NCI-H524 (cell line): ENCODE data around the gene SND1.
"Not testable (repeated sequence)": the region's sequence is repeated elsewhere in the genome, so short reads cannot be mapped to it uniquely, and the experiment has no call there.

Experiments
- DNase-seq, 2 experiments: peaks; one replicate each; lab custom pipeline; 2025; lab: John Stamatoyannopoulos, UW

Gene SND1

GRCh38 chr7:127828843-127829500 is 177.0 kb downstream of the SND1 start:
- DNase-seq: peak; percentile 49 to 84

- peak; percentile 98 to 99 for DNase-seq
Measured at GRCh38 chr7:127831318-127832219, 179.6 kb downstream of the SND1 start.

- peak in 1 of 2 experiments; percentile 9 for DNase-seq
Measured at GRCh38 chr7:127832592-127832991, 180.6 kb downstream of the SND1 start.

DNA sequence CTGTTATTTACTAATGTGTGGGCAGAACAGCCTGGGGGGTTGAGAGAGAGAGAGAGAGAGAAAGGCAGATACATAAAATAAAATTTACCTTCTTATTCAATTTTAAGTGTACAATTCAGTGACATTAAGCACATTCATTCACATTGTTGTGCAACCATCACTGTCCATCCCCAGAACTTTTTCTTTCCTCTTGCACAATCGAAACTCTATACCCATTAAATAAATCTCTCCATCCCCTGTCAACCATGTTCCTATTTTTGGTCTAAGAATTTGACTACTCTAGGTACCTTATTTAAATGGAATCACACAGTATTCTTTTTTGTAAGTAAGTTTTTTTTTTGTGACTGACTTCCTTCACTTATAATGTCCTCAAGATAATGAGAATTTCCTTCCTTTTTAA is 181.6 kb downstream of the SND1 start:
- DNase-seq: no peak

- DNase-seq: no peak
Measured at GRCh38 chr7:127835679-127836078, 183.7 kb downstream of the SND1 start.

GRCh38 chr7:127837816-127838410 is 185.9 kb downstream of the SND1 start:
- DNase-seq: not testable (repeated sequence)

- DNase-seq: no peak
Measured at GRCh38 chr7:127838816-127839415, 186.9 kb downstream of the SND1 start.

GRCh38 chr7:127840226-127840951 is 188.4 kb downstream of the SND1 start:
- peak in 1 of 2 experiments; percentile 34 for DNase-seq

DNA sequence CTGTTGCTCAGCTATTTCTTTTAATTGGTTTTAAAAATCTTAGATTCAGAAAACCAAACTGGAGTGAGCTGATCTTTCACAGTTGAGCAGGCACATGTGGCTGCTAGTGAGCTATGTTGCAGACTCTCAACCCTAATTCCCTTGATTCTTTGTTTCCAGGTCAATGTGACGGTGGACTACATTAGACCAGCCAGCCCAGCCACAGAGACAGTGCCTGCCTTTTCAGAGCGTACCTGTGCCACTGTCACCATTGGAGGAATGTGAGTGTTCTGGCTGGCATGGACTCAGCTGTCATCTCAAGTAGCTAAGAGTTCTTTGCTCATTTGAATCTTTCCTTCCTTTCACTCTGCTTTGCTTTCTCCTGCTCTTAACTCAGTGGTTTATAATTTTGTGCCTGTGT is 192.2 kb downstream of the SND1 start:
- peak in 1 of 2 experiments; percentile 16 for DNase-seq

GRCh38 chr7:127844707-127845331 is 192.8 kb downstream of the SND1 start:
- DNase-seq: peak in 1 of 2 experiments; percentile 53

GRCh38 chr7:127845522-127846214 is 193.7 kb downstream of the SND1 start:
- DNase-seq: peak; percentile 57 to 67

- DNase-seq: no peak
Measured at GRCh38 chr7:127847641-127848040, 195.6 kb downstream of the SND1 start.

DNA sequence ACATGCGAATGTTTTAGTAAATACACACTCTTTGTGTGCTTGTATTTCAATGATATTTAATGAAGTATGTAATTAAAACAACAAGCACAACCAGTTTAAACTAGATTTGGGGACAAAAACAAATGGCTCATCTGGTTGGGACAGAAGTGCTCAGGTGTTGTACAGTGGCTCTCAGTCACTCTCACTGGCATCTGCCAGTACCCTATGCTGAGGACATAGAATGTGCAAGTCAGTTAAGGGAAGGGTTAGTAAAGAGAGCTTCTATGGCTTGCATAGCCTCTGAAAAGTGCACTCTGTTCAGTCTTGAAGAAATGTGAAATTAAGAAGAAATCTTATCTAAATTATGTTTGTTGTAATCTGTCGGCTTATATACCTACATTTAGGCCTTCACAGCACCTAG is 196.2 kb downstream of the SND1 start:
- DNase-seq: peak in 1 of 2 experiments; percentile 13

DNA sequence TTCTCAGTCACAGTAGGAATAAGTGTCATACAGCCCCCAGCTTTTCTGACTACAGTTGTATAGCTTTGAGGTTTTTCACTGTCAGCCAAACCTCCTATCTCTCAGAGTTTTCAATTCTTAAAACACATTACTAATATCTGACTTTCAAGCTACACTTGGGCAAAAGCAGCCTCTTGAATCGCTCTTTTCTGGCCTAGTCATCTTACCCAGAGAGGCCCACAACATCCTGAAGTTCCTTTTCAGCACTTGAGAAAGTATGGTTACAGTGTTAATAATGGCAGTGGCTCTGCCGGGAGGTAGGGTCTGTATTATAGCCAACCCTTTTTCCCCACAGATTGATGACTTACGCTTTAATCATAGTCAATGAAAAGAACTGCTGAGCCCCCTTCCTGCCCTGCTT is 198.2 kb downstream of the SND1 start:
- DNase-seq: no peak

GRCh38 chr7:127854383-127854782 is 202.4 kb downstream of the SND1 start:
- DNase-seq: no peak

DNA sequence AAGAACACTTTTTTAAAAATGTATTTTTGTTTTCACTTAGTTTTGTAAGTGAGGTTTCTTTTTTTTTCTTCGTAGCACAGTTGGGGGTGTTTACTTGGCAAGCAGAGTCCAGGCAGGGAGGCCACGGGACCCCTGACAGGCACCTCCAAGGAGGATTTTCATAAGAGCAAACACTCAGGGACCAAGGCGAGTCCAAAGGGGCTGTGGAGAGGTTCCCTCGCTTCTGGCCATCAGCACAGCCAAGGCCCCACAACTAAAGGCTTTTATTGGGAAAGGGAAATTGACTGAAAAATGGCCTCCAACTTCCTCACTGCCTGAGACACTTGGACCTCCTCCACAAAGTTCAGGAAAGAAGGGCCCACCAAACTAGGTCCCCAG is 205.5 kb downstream of the SND1 start:
- DNase-seq: no peak

GRCh38 chr7:127858091-127858914 is 206.3 kb downstream of the SND1 start:
- no peak for DNase-seq

- no peak for DNase-seq
Measured at GRCh38 chr7:127858915-127859189, 206.9 kb downstream of the SND1 start.

DNA sequence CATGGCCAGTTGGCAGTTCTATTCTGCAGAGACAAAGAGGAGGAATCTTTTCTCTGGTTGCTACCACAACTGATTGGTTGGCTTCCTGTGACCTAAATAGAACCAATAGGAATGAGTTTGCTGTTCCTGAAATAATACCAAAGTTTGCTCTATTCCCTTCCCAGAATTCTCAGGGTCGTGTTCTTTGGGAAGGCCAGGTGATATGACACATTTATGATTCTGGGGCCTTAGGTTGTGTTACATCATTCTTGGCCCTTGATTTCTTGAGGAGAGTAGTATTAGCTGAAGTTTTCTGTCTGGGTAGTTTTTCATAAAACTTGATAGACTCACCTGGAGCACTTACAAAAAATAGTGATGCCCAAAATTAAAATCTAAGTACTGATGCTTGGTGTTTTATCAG is 207.3 kb downstream of the SND1 start:
- DNase-seq: no peak

- peak in 1 of 2 experiments; percentile 19 for DNase-seq
Measured at GRCh38 chr7:127862525-127862924, 210.5 kb downstream of the SND1 start.
